Measurements from ENCODE around the gene CBX7.

GRCh38 chr22:39182478-39183030 lies 30.1 kb upstream of the CBX7 start:
- TF ChIP-seq, protein P1, sequence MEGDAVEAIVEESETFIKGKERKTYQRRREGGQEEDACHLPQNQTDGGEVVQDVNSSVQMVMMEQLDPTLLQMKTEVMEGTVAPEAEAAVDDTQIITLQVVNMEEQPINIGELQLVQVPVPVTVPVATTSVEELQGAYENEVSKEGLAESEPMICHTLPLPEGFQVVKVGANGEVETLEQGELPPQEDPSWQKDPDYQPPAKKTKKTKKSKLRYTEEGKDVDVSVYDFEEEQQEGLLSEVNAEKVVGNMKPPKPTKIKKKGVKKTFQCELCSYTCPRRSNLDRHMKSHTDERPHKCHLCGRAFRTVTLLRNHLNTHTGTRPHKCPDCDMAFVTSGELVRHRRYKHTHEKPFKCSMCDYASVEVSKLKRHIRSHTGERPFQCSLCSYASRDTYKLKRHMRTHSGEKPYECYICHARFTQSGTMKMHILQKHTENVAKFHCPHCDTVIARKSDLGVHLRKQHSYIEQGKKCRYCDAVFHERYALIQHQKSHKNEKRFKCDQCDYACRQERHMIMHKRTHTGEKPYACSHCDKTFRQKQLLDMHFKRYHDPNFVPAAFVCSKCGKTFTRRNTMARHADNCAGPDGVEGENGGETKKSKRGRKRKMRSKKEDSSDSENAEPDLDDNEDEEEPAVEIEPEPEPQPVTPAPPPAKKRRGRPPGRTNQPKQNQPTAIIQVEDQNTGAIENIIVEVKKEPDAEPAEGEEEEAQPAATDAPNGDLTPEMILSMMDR (IDR thresholded peaks at IDR 0.05; ENCODE audit: insufficient read depth, low read length) = no peak
- TF ChIP-seq POLR2AphosphoS5 (IDR thresholded peaks at IDR 0.05; ENCODE audit: low read depth) (no peak), GABPA (IDR thresholded peaks at IDR 0.05; ENCODE audit: low read depth) (no peak)

All from HL-60 (cell line).